ENCODE measurements around the gene EIF4EBP3.
"Not testable (repeated sequence)": the region's sequence is repeated elsewhere in the genome, so short reads cannot be mapped to it uniquely, and the experiment has no call there.

The EIF4EBP3 gene

GRCh38 chr5:140573683-140574082 lies 26.2 kb downstream of the EIF4EBP3 start:
- H3K27ac ChIP-seq = no peak overlapping the region
- no peak for DNase-seq (ENCODE audit: low read depth, low spot score)

GRCh38 chr5:140574165-140574564 lies 26.7 kb downstream of the EIF4EBP3 start:
- DNase-seq (ENCODE audit: low read depth, low spot score) = no peak
- H3K27ac ChIP-seq = no peak overlapping the region

GRCh38 chr5:140575309-140575708 lies 27.8 kb downstream of the EIF4EBP3 start:
- no peak overlapping the region for H3K27ac ChIP-seq
- no peak for DNase-seq (ENCODE audit: low read depth, low spot score)

GRCh38 chr5:140576776-140577201 lies 29.3 kb downstream of the EIF4EBP3 start:
- DNase-seq (ENCODE audit: low read depth, low spot score) = no peak
- no peak overlapping the region for H3K27ac ChIP-seq

GRCh38 chr5:140579188-140579747 lies 31.8 kb downstream of the EIF4EBP3 start:
- not testable (repeated sequence) for DNase-seq (ENCODE audit: low read depth, low spot score); H3K27ac ChIP-seq

GRCh38 chr5:140587495-140587894 lies 40.0 kb downstream of the EIF4EBP3 start:
- H3K27ac ChIP-seq = no peak overlapping the region
- DNase-seq (ENCODE audit: low read depth, low spot score) = no peak

GRCh38 chr5:140588311-140589070 lies 41.0 kb downstream of the EIF4EBP3 start:
- H3K27ac ChIP-seq = no peak overlapping the region
- DNase-seq (ENCODE audit: low read depth, low spot score) = no peak

- DNase-seq (ENCODE audit: low read depth, low spot score) = no peak
- H3K27ac ChIP-seq = peak overlapping the region; percentile 5
These were observed 43.4 kb downstream of the EIF4EBP3 start for GRCh38 chr5:140590861-140591260.

GRCh38 chr5:140591747-140592372 lies 44.4 kb downstream of the EIF4EBP3 start:
- H3K27ac ChIP-seq = peak overlapping the region; percentile 35
- DNase-seq (ENCODE audit: low read depth, low spot score) = no peak

- H3K27ac ChIP-seq = peak overlapping the region; percentile 36
- DNase-seq (ENCODE audit: low read depth, low spot score) = not testable (repeated sequence)
These were observed 45.6 kb downstream of the EIF4EBP3 start for GRCh38 chr5:140593070-140593469.

GRCh38 chr5:140594169-140594568 lies 46.7 kb downstream of the EIF4EBP3 start:
- no peak overlapping the region for H3K27ac ChIP-seq
- DNase-seq (ENCODE audit: low read depth, low spot score) = no peak

- H3K27ac ChIP-seq = peak overlapping the region; percentile 13
- DNase-seq (ENCODE audit: low read depth, low spot score) = no peak
These were observed 48.3 kb downstream of the EIF4EBP3 start for GRCh38 chr5:140595538-140596300.

- no peak overlapping the region for H3K27ac ChIP-seq
- DNase-seq (ENCODE audit: low read depth, low spot score) = no peak
These were observed 48.9 kb downstream of the EIF4EBP3 start for GRCh38 chr5:140596321-140596741.

GRCh38 chr5:140598836-140599235 lies 51.4 kb downstream of the EIF4EBP3 start:
- H3K27ac ChIP-seq = no peak overlapping the region
- DNase-seq (ENCODE audit: low read depth, low spot score) = no peak
